ENCODE results near the gene SMCO1.
"Not testable (repeated sequence)": the region's sequence is repeated elsewhere in the genome, so short reads cannot be mapped to it uniquely, and the experiment has no call there.

The SMCO1 gene

DNA sequence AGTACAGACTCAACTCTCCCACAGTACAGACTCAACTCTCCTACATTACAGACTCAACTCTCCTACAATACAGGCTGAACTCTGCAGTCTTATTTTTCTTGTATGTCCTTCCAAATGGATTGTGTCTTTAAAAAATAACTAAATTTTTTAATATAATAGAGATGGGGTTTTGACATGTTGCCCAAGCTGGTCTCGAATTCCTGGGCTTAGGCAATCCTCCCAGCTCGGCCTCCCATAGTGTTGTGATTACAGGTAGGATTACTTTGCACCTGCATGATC is 51.7 kb downstream of the SMCO1 start:
- Histone ChIP-seq H3K9ac (ENCODE audit: insufficient read length, low read depth) (no peak overlapping the region), H3K9me3 (ENCODE audit: insufficient read depth, low read length) (no peaks in the 10 kb centered on the region)
- TF ChIP-seq YY1 (IDR thresholded peaks at IDR 0.05; ENCODE audit: insufficient read depth, insufficient read length) (no peak), ZNF274 (IDR thresholded peaks at IDR 0.05; ENCODE audit: low read depth, low read length) (no peak), SUZ12 (IDR thresholded peaks at IDR 0.05; ENCODE audit: extremely low read depth, insufficient read depth, insufficient read length) (no peak)

DNA sequence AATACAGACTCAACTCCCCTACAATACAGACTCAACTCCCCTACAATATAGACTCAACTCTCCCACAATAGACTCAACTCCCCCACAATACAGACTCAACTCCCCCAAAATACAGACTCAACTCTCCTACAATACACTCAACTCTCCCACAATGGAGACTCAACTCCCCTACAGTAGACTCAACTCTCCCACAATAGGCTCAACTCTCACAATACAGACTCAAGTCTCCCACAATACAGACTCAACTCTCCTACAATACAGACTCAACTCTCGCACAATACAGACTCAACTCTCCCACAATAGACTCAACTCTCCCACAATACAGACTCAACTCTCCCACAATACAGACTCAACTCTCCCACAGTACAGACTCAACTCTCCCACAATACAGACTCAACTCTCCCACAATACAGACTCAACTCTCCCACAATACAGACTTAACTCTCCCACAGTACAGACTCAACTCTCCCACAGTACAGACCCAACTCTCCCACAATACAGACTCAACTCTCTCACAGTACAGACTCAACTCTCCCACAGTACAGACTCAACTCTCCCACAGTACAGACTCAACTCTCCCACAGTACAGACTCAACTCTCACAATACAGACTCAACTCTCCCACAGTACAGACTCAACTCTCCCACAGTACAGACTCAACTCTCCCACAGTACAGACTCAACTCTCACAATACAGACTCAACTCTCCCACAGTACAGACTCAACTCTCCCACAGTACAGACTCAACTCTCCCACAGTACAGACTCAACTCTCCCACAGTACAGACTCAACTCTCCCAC is 52.3 kb downstream of the SMCO1 start:
- not testable (repeated sequence) for H3K9ac ChIP-seq (ENCODE audit: insufficient read length, low read depth); H3K4me1 ChIP-seq (ENCODE audit: insufficient read depth, insufficient read length); H3K9me3 ChIP-seq (ENCODE audit: insufficient read depth, low read length); H3K27me3 ChIP-seq (ENCODE audit: insufficient read depth, insufficient read length); DNase-seq (ENCODE audit: low read depth, low spot score); H3K4me3 ChIP-seq (ENCODE audit: insufficient read length, low read depth); H3K36me3 ChIP-seq (ENCODE audit: insufficient read depth, insufficient read length, low read length)

More for the DNA sequence above, 51.7 kb downstream of the SMCO1 start:
- Histone ChIP-seq H3K36me3 (ENCODE audit: insufficient read depth, insufficient read length, low read length) (peaks cover 2% of the 10 kb centered on the region), H3K4me3 (ENCODE audit: insufficient read length, low read depth) (no peak overlapping the region), H3K27me3 (ENCODE audit: insufficient read depth, insufficient read length) (no peaks in the 10 kb centered on the region), H3K4me1 (ENCODE audit: insufficient read depth, insufficient read length) (no peaks in the 10 kb centered on the region)
- no peak for DNase-seq (ENCODE audit: low read depth, low spot score)

DNA sequence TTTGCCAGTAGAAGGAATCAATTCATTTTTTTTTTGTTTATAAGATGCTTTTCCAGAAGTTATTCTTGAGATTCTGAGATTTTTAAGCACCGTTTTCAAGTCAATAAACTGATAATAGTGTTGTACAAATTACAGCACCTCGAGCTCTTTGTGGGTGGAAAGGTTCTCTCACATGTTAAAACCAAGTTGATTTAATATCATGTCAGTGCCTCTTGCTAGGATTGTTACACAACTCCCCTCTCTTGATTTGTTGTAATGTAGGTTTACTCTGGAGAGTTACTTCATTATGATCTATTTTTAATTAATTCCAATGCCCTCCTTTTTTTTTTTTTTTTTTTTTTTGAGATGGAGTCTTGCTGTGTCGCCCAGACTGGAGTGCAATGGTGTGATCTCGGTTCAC is 57.1 kb downstream of the SMCO1 start:
- Histone ChIP-seq H3K4me3 (ENCODE audit: insufficient read length, low read depth) (no peak overlapping the region), H3K36me3 (ENCODE audit: insufficient read depth, insufficient read length, low read length) (no peaks in the 10 kb centered on the region), H3K9me3 (ENCODE audit: insufficient read depth, low read length) (no peaks in the 10 kb centered on the region), H3K9ac (ENCODE audit: insufficient read length, low read depth) (no peak overlapping the region), H3K27me3 (ENCODE audit: insufficient read depth, insufficient read length) (no peaks in the 10 kb centered on the region), H3K4me1 (ENCODE audit: insufficient read depth, insufficient read length) (no peaks in the 10 kb centered on the region)
- DNase-seq (ENCODE audit: low read depth, low spot score), result no peak
- TF ChIP-seq SUZ12 (IDR thresholded peaks at IDR 0.05; ENCODE audit: extremely low read depth, insufficient read depth, insufficient read length) (no peak), ZNF274 (IDR thresholded peaks at IDR 0.05; ENCODE audit: low read depth, low read length) (no peak), YY1 (IDR thresholded peaks at IDR 0.05; ENCODE audit: insufficient read depth, insufficient read length) (no peak)

DNA sequence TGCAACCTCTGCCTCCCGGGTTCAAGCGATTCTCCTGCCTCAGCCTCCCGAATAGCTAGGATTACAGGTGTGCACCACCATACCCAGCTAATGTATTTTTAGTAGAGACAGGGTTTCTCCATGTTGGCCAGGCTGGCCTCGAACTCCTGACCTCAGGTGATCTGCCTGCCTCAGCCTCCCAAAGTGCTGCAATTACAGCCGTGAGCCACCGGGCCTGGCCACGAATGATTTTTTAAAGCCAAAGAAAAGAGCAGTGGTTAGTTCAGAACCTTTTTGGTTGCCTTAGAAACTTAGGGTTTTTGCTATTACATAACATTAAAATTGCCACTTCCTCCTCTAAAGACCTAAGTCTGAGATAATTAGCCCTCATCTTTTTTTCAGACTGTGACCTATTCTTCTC is 57.7 kb downstream of the SMCO1 start:
- H3K9me3 ChIP-seq (ENCODE audit: insufficient read depth, low read length); H3K9ac ChIP-seq (ENCODE audit: insufficient read length, low read depth); DNase-seq (ENCODE audit: low read depth, low spot score); H3K27me3 ChIP-seq (ENCODE audit: insufficient read depth, insufficient read length); H3K4me3 ChIP-seq (ENCODE audit: insufficient read length, low read depth); H3K4me1 ChIP-seq (ENCODE audit: insufficient read depth, insufficient read length); H3K36me3 ChIP-seq (ENCODE audit: insufficient read depth, insufficient read length, low read length): not testable (repeated sequence)
